HG03066 (cell line): Measurements from ENCODE around the gene CACNA1D.

Experiments
- ATAC-seq: cut with Tn5 transposase; IDR thresholded peaks from one replicate; pipeline ENCODE4 v1.9.1; 2021; ENCODE audit warnings: low read depth; ENCODE audit not compliant: unreplicated experiment

Gene CACNA1D

GRCh38 chr3:53860196-53860595 lies 365.8 kb downstream of the CACNA1D start:
- ATAC-seq = no peak

GRCh38 chr3:53862241-53862640 lies 367.8 kb downstream of the CACNA1D start:
- no peak for ATAC-seq

GRCh38 chr3:53863145-53863544 lies 368.7 kb downstream of the CACNA1D start:
- ATAC-seq = no peak
